ENCODE measurements around the gene ALK.

Gene ALK

DNA sequence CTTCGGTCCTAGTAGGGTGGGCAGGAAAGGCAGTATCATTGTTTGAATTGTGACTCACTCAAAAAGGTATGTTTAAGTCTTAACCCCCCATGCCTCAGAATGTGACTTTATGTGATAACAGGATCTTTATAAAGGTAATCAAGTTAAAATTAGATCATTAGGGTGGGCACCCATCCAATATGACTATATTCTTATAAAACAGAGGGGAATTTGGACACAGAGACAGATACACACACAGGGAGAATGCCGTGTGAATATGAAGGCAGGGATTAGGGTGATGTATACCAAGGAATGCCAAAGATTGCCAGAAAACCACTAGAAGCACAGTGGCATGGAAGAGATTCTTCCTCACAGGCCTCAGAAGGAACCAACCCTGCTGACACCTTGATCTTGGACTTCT is 524.3 kb downstream of the ALK start:
- no peak for TF ChIP-seq CTCF (IDR thresholded peaks at IDR 0.05)

DNA sequence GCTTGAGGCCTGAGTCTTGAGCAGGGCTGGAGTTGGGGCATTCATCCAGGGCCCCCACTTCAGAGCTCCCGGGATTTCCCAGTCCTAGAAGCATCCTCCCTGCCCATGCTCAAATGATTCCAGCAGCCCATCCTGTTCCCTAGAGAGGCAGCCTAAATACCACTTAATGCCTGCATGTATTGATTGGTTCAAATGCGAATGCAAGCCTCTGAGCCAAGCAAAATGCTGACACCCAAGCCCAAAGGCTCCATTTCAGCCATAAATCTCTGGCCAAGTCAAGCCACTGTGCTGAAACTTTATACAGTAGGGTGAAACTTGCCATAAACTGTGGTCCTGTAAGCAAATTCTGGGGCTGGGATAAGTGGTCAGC is 526.4 kb downstream of the ALK start:
- TF ChIP-seq CTCF (IDR thresholded peaks at IDR 0.05), result no peak

DNA sequence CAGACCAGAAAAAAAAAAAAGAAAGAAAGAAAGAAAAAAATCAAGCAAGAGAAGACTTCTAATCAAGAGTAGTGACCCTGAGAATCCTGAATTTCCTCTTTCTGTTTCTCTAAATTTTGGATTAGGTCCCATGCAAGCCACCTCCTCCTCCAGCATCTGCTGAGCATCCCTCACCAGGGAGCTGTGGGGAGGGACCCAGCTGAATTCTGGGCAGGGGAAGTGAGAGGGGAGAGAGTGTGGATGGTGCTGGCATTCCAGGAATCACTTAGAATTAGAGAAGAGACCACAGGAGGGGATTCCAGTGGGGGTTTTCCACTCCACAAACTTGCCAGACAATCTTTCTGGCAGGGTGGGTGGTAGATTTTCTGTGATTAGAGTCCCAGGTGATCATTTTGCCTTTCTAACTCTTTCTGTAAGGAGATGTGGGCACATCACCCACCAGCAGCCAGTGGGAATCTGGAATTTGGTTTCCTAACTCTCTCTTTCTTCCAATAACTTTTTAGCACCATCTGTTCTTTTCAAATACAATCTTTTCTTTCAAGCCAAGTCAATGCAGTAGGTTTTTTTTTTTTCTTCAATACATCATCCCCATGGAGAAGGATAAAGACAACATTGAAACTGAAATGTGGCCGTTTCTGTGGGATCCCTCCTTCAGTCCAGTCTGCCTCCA is 526.9 kb downstream of the ALK start:
- no peak for TF ChIP-seq CTCF (IDR thresholded peaks at IDR 0.05)

- TF ChIP-seq CTCF (IDR thresholded peaks at IDR 0.05), result no peak
These were observed 527.7 kb downstream of the ALK start for GRCh38 chr2:29393676-29394075.

DNA sequence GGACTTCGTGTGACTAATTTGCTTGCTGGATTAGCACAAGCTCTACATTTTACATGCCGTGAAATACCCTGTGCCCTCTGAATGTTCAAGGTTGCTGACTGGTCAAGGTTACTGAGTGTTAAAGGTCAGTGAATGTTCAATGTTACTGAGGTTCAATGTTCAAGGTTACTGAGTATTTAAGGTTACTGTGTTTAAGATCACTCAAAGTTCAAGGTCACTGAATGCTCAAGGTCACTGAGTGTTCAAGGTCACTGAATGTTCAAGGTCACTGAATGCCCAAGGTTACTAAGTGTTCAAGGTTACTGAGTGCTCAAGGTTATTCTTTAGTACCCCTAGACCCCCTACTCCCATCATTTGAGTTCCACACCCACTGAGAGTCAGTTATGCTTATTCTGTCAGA is 528.6 kb downstream of the ALK start:
- TF ChIP-seq CTCF (IDR thresholded peaks at IDR 0.05), result no peak

- no peak for TF ChIP-seq CTCF (IDR thresholded peaks at IDR 0.05)
These were observed 531.2 kb downstream of the ALK start for GRCh38 chr2:29390136-29390535.

- no peak for TF ChIP-seq CTCF (IDR thresholded peaks at IDR 0.05)
These were observed 531.7 kb downstream of the ALK start for GRCh38 chr2:29389686-29390085.

GRCh38 chr2:29388071-29388470 is 533.3 kb downstream of the ALK start:
- no peak for TF ChIP-seq CTCF (IDR thresholded peaks at IDR 0.05)

All from LNCAP (cell line).